ENCODE results near the gene C16orf74. TPM values are rescaled to one million over a fixed set of nuclear protein-coding genes. Genes with fewer than 3 reads are reported as not detected.

C16orf74 gene
- total RNA-seq, 1 donor from 2014 or later = 1.6 TPM

GRCh38 chr16:85680352-85680944 lies 70.4 kb downstream of the C16orf74 start:
- Mint-ChIP-seq H3K36me3 (ENCODE audit: low read depth) (peaks cover 6% of the 10 kb centered on the region), H3K9me3 (ENCODE audit: low read depth) (no peaks in the 10 kb centered on the region), H3K4me3 (ENCODE audit: unreplicated experiment) (no peak overlapping the region), H3K4me1 (ENCODE audit: low read depth) (no peaks in the 10 kb centered on the region), H3K27me3 (ENCODE audit: low read depth) (no peaks in the 10 kb centered on the region), H3K27ac (ENCODE audit: unreplicated experiment) (no peak overlapping the region)
- TF ChIP-seq, protein P1, sequence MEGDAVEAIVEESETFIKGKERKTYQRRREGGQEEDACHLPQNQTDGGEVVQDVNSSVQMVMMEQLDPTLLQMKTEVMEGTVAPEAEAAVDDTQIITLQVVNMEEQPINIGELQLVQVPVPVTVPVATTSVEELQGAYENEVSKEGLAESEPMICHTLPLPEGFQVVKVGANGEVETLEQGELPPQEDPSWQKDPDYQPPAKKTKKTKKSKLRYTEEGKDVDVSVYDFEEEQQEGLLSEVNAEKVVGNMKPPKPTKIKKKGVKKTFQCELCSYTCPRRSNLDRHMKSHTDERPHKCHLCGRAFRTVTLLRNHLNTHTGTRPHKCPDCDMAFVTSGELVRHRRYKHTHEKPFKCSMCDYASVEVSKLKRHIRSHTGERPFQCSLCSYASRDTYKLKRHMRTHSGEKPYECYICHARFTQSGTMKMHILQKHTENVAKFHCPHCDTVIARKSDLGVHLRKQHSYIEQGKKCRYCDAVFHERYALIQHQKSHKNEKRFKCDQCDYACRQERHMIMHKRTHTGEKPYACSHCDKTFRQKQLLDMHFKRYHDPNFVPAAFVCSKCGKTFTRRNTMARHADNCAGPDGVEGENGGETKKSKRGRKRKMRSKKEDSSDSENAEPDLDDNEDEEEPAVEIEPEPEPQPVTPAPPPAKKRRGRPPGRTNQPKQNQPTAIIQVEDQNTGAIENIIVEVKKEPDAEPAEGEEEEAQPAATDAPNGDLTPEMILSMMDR (IDR thresholded peaks at IDR 0.05) = no peak
- DNase-seq (ENCODE audit: low spot score) = no peak

DNA sequence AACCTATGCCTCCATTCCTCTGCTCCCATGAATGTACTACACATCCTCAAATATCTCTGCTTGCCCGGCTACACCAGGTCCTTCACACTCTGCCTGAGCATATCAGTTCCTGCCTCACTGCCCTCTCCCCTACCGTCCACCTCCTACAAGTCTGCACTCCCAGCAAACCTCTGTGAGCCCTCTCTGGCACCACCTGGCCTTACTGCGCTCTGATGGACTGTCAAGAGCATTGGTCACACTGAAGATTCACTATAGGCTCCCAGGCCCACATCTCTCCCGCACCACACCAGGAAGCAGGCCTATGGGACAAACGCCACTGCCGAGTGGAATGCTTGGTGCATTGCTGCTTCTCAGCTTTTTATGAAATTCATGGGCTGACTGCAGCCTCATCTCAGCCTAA lies 71.0 kb downstream of the C16orf74 start:
- no peak overlapping the region for H3K27ac Mint-ChIP-seq (ENCODE audit: unreplicated experiment)
- TF ChIP-seq, protein P1 (IDR thresholded peaks at IDR 0.05) = no peak
- H3K36me3 Mint-ChIP-seq (ENCODE audit: low read depth) = peaks cover 7% of the 10 kb centered on the region
- no peaks in the 10 kb centered on the region for H3K4me1 Mint-ChIP-seq (ENCODE audit: low read depth)
- H3K9me3 Mint-ChIP-seq (ENCODE audit: low read depth) = no peaks in the 10 kb centered on the region
- no peaks in the 10 kb centered on the region for H3K27me3 Mint-ChIP-seq (ENCODE audit: low read depth)
- DNase-seq (ENCODE audit: low spot score) = no peak
- no peak overlapping the region for H3K4me3 Mint-ChIP-seq (ENCODE audit: unreplicated experiment)

- peaks cover 9% of the 10 kb centered on the region for H3K36me3 Mint-ChIP-seq (ENCODE audit: low read depth)
- TF ChIP-seq, protein P1 (IDR thresholded peaks at IDR 0.05) = no peak
- H3K27me3 Mint-ChIP-seq (ENCODE audit: low read depth) = no peaks in the 10 kb centered on the region
- H3K27ac Mint-ChIP-seq (ENCODE audit: unreplicated experiment) = no peak overlapping the region
- H3K4me1 Mint-ChIP-seq (ENCODE audit: low read depth) = peaks cover 8% of the 10 kb centered on the region
- no peaks in the 10 kb centered on the region for H3K9me3 Mint-ChIP-seq (ENCODE audit: low read depth)
- H3K4me3 Mint-ChIP-seq (ENCODE audit: unreplicated experiment) = no peak overlapping the region
- no peak for DNase-seq (ENCODE audit: low spot score)
Measured at GRCh38 chr16:85678821-85679220, 72.1 kb downstream of the C16orf74 start.

DNA sequence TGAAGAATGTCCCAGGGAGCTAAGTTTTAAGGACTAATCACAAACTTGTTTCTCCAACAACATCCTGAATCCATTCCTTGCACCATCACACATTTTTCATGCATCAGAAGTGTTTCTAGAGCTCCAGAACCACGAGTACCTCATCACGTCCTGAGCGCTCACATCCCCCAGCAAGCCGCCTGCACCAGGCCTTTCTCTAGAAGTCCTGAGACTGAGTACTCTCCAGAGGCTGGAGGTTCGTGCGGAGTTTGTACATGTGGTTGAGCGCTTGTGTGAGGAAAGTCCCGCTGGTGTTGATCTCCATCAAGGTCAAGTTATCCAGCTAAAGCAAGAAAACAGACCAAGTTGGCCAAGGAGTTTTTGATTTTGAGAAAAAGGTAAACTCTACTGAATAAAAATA lies 72.9 kb downstream of the C16orf74 start:
- Mint-ChIP-seq H3K4me1 (ENCODE audit: low read depth) (peaks cover 13% of the 10 kb centered on the region), H3K4me3 (ENCODE audit: unreplicated experiment) (no peak overlapping the region), H3K27me3 (ENCODE audit: low read depth) (no peaks in the 10 kb centered on the region), H3K36me3 (ENCODE audit: low read depth) (peaks cover 9% of the 10 kb centered on the region), H3K9me3 (ENCODE audit: low read depth) (no peaks in the 10 kb centered on the region), H3K27ac (ENCODE audit: unreplicated experiment) (no peak overlapping the region)
- TF ChIP-seq, protein P1 (IDR thresholded peaks at IDR 0.05) = no peak
- no peak for DNase-seq (ENCODE audit: low spot score)

DNA sequence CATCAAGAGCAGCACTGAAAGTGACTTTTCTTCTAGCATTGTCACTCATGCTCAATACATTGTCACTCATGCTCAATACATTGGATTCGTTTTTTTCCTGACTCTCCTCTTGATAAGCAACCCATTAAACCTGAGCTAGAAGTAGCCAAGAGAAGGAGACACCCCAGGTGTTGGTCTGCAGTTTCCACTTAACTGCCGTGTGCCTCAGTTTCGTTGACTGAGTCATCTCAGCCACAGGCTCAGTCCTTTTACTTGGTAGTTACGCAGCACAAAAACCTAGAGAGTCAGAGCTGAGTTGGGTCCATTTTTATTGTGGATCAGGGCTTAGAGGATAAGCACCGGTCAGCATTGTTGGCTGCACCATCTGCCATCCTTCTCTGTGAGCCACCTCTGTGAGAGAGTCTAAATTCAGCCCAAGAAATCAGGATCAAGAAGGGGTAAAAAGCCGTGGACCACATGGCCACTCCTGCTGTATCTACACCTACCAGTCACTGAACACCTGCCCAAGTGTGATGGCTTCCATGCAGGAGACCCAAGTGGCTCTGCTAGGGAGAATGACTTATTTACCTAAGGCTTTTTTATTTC lies 73.4 kb downstream of the C16orf74 start:
- Mint-ChIP-seq H3K36me3 (ENCODE audit: low read depth) (peaks cover 11% of the 10 kb centered on the region), H3K27ac (ENCODE audit: unreplicated experiment) (no peak overlapping the region), H3K4me3 (ENCODE audit: unreplicated experiment) (no peak overlapping the region), H3K27me3 (ENCODE audit: low read depth) (no peaks in the 10 kb centered on the region), H3K4me1 (ENCODE audit: low read depth) (peaks cover 13% of the 10 kb centered on the region), H3K9me3 (ENCODE audit: low read depth) (no peaks in the 10 kb centered on the region)
- TF ChIP-seq, protein P1 (IDR thresholded peaks at IDR 0.05) = no peak
- no peak for DNase-seq (ENCODE audit: low spot score)

All from chondrocyte (in vitro differentiated cells).